ENCODE measurements around the gene LMX1A.

GRCh38 chr1:165327538-165327937 is 29.0 kb downstream of the LMX1A start:
- no peak for TF ChIP-seq POLR2A (IDR thresholded peaks at IDR 0.05; ENCODE audit: extremely low read depth, insufficient read length)
- no peak for TF ChIP-seq MAX (IDR thresholded peaks at IDR 0.05; ENCODE audit: low read depth, low read length)

Measured in NB4 (cell line).